Prostate gland (tissue), 2 donors: Measurements from ENCODE around the gene HADHA. TPM values are rescaled to one million over a fixed set of nuclear protein-coding genes. Genes with fewer than 3 reads are reported as not detected.

Experiments
- DNase-seq: peaks from one replicate; pipeline ENCODE4 v3.0.0-alpha.2; 2019; ENCODE audit warnings: low spot score
- H3K27ac ChIP-seq, 2 donors: fragments of 200-600 bp; sonication (generic); 2 replicates each; pipeline ENCODE4 v1.5.1; 2017 to 2019
- H3K27me3 ChIP-seq: fragments of 200-600 bp; sonication (generic); replicated peaks from 2 replicates; pipeline ENCODE4 v1.5.1; 2019; ENCODE audit not compliant: insufficient read depth
- H3K36me3 ChIP-seq, 2 donors: fragments of 200-600 bp; sonication (generic); 1 replicate in 1 of 2; 2 replicates in 1 of 2; pipeline versions ENCODE4 v1.5.1 to v1.8.1; 2017 to 2019
- H3K4me1 ChIP-seq: fragments of 200-600 bp; sonication (generic); replicated peaks from 2 replicates; pipeline ENCODE4 v1.5.1; 2019
- H3K4me3 ChIP-seq, 2 donors: fragments of 200-600 bp; sonication (generic); 2 replicates each; pipeline ENCODE4 v1.5.1; 2017 to 2019
- H3K9me3 ChIP-seq: fragments of 200-600 bp; sonication (generic); 2 replicates; pipeline ENCODE4 v1.5.1; 2017
- POLR2A ChIP-seq: fragments of 450-650 bp; IDR thresholded peaks from one replicate; pipeline ENCODE4 v1.6.1; 2016; ENCODE audit warnings: antibody characterized with exemption, mild to moderate bottlenecking
- POLR2AphosphoS5 ChIP-seq: sonication (generic); formaldehyde crosslinking; IDR thresholded peaks from one replicate; pipeline ENCODE4 v1.6.1; 2017; ENCODE audit warnings: antibody characterized with exemption
- WGBS: methylation state at CpG from one replicate; pipeline ENCODE4 v1.1.5; 2018; 5-methylcytosine and 5-hydroxymethylcytosine counted together
- intact Hi-C: fragments of 100-400 bp; cut with DNase I; formaldehyde crosslinking; loops from one replicate; pipeline ENCODE4 v1.14.2; 2022
- total RNA-seq, 2 donors: library from RNA; depleted of rRNA; stranded (reverse); fragments of >200 nt; gene quantifications; one replicate each; pipeline ENCODE4 v1.1.0, GENCODE V29; 2016
- TF ChIP-seq, protein P1 (sequence below), 4 experiments: fragments of 200-600 bp in 2 of 4; fragments of 450-650 bp in 2 of 4; sonication (generic) in 2 of 4; IDR thresholded peaks; 1 replicate in 3 of 4; 2 replicates in 1 of 4; pipeline ENCODE4 v1.5.1; 2016 to 2019; ENCODE audit warnings: antibody characterized with exemption in 4 of 4, mild to moderate bottlenecking in 2 of 4, moderate library complexity in 2 of 4

HADHA gene
- total RNA-seq, 2 donors from 2014 or later = 96.6 to 107 TPM

DNA sequence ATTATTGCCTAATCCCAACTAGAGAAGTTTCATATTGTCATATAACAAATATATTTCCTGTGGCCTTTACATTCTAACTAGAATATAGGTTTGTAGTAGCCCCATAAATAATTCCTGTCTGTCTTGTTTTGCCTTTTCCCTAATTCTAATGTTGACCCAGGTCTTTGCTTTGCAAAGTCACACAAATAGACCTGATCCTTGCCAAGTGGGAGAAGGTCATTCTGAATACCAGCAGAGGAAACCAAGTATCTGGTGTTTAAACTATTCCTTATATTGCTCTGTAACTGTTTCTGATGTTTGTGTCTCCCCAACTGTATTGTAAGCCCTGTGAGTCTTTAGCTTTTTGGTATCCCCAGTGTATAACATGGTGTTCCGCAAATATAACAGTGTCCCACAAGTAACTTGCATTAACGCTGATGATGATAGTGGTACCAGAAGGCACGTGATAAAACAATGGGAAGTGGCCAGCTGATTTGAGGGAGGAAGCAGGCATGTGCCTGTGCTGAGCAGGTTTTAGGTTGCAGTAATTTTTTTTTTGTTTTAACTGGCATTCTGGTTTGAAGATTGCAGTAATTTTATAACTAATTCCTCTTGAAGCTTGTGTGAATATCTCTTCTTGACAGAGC lies 11.4 kb upstream of the HADHA start:
- intact Hi-C loops = no loop called here
- TF ChIP-seq POLR2AphosphoS5 (peak; percentile 42), POLR2A (no peak)
- peak; percentile 25 for DNase-seq
- H3K4me1 ChIP-seq = no peaks in the 10 kb centered on the region
- H3K9me3 ChIP-seq = no peaks in the 10 kb centered on the region
- no peaks in the 10 kb centered on the region for H3K27me3 ChIP-seq
- H3K27ac ChIP-seq = no peak overlapping the region
- 45% methylated on average over 3 of the region's 3 CpGs for WGBS
- H3K36me3 ChIP-seq = peaks cover 0 to 5% of the 10 kb centered on the region in 2 donors
- H3K4me3 ChIP-seq = no peak overlapping the region

DNA sequence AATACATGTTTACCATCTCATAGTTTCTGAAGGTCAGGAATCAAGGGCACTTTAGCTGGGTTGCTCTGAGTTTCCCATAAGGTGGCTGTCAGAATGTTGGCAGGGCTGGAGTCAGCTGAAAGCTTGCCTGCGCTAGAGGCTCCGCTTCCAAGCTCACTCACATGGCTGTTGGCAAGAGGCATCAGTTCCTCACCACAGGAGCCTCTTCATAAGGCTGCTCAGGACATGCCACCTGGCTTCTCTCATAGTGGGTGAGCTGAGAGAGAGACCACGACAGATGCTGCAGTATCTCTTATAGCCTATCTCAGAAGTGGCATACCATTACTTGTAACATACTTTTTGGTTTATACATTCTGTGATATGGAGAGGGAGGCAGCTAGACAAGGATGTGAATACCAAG lies 7.5 kb upstream of the HADHA start:
- TF ChIP-seq POLR2A = no peak
- TF ChIP-seq, protein P1, sequence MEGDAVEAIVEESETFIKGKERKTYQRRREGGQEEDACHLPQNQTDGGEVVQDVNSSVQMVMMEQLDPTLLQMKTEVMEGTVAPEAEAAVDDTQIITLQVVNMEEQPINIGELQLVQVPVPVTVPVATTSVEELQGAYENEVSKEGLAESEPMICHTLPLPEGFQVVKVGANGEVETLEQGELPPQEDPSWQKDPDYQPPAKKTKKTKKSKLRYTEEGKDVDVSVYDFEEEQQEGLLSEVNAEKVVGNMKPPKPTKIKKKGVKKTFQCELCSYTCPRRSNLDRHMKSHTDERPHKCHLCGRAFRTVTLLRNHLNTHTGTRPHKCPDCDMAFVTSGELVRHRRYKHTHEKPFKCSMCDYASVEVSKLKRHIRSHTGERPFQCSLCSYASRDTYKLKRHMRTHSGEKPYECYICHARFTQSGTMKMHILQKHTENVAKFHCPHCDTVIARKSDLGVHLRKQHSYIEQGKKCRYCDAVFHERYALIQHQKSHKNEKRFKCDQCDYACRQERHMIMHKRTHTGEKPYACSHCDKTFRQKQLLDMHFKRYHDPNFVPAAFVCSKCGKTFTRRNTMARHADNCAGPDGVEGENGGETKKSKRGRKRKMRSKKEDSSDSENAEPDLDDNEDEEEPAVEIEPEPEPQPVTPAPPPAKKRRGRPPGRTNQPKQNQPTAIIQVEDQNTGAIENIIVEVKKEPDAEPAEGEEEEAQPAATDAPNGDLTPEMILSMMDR (IDR thresholded peaks at IDR 0.05) = no peak
- no peak for TF ChIP-seq POLR2AphosphoS5
- WGBS = 14% methylated on average over 3 of the region's 3 CpGs
- Histone ChIP-seq H3K9me3 (no peaks in the 10 kb centered on the region), H3K27ac (no peak overlapping the region), H3K27me3 (no peaks in the 10 kb centered on the region), H3K36me3 (no peaks in the 10 kb centered on the region), H3K4me3 (no peak overlapping the region), H3K4me1 (no peaks in the 10 kb centered on the region)
- peak; percentile 13 for DNase-seq
- intact Hi-C loops = no loop called here

DNA sequence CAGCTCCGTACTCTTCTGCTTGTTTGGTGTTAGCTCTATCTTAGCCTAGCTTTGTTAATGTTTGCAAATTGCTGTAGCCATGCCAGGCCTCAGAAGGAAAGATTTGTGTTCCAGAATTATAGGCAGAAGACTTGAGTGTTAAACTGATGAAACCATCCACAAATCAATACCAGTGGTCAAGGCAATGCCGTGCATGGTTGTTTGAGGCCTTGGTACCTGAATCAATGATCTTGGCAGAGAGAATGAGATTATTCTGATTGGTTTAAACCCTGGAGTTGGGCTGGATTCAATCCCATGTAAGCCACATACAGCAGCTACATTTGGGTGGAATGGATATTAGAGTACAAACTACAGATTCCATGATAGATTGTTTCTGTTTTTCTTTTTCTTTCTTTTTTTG lies 5.2 kb upstream of the HADHA start:
- Histone ChIP-seq H3K4me1 (no peaks in the 10 kb centered on the region), H3K4me3 (no peak overlapping the region), H3K9me3 (no peaks in the 10 kb centered on the region), H3K27ac (no peak overlapping the region), H3K36me3 (no peaks in the 10 kb centered on the region), H3K27me3 (no peaks in the 10 kb centered on the region)
- TF ChIP-seq POLR2AphosphoS5 (no peak), POLR2A (no peak)
- TF ChIP-seq, protein P1 (IDR thresholded peaks at IDR 0.05) = no peak
- intact Hi-C loops = loop anchor here (5.0 kb wide), 1 partner anchor 48 kb away; no protein-coding TSS in a partner anchor
- no peak for DNase-seq
- WGBS = 72% methylated on average over 2 of the region's 2 CpGs

DNA sequence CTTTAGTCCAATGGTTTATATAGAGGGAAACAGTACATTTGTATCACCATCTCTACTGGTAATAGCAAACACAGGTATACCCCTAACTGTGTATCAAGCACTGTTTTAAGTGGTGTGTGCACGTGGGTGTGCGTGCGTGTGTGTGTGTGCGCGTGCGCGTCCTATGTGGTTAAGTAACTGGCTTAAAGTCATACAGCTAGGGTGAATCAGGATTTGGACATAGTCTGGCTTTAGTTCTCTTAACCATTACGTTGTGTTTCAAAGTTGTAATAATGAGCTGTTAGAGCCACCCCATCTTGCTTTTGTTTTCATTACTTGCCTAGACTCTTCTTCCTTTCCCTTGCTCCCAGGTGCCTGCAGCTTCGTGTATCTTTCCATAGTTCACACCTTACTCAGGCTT lies 2.4 kb upstream of the HADHA start:
- no peaks in the 10 kb centered on the region for H3K4me1 ChIP-seq
- H3K9me3 ChIP-seq = no peaks in the 10 kb centered on the region
- no peaks in the 10 kb centered on the region for H3K36me3 ChIP-seq
- no peak overlapping the region for H3K27ac ChIP-seq
- no peaks in the 10 kb centered on the region for H3K27me3 ChIP-seq
- H3K4me3 ChIP-seq = no peak overlapping the region
- no peak for TF ChIP-seq POLR2A
- TF ChIP-seq, protein P1 (IDR thresholded peaks at IDR 0.05) = no peak
- TF ChIP-seq POLR2AphosphoS5 = no peak
- WGBS = 77% methylated on average over 9 of the region's 9 CpGs
- intact Hi-C loops = loop anchor here (5.0 kb wide), 1 partner anchor 50 kb away; no protein-coding TSS in a partner anchor
- no peak for DNase-seq

DNA sequence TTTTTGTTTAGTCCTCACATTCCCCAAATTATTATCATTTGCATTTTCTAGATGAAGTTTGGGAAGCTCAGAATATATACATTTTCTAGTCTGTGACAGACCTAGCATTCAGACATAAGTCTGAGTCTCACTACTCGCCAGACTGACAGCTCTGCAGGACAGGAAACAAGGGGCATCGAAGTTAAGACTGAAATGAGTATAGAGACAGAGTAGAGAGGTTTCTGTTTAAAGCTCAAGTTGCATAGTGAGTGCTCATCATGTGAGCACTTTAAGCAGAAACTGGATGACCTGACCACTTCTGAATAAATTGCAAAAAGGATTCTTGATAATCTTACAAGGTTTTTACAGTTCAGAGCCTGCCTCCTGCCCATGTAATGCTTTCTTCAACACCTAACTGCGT lies 1.4 kb upstream of the HADHA start:
- no peak overlapping the region for H3K27ac ChIP-seq
- no peaks in the 10 kb centered on the region for H3K36me3 ChIP-seq
- no peaks in the 10 kb centered on the region for H3K27me3 ChIP-seq
- intact Hi-C loops = loop anchor here (5.0 kb wide), 1 partner anchor 51 kb away; no protein-coding TSS in a partner anchor
- H3K4me3 ChIP-seq = peak overlapping the region; percentile 78 to 84
- 30% methylated on average over 3 of the region's 3 CpGs for WGBS
- H3K4me1 ChIP-seq = no peaks in the 10 kb centered on the region
- no peak for DNase-seq
- no peak for TF ChIP-seq POLR2A
- TF ChIP-seq, protein P1 (IDR thresholded peaks at IDR 0.05) = no peak
- no peak for TF ChIP-seq POLR2AphosphoS5
- no peaks in the 10 kb centered on the region for H3K9me3 ChIP-seq
